Measurements from ENCODE around the gene ANGPTL1.

ANGPTL1 gene

DNA sequence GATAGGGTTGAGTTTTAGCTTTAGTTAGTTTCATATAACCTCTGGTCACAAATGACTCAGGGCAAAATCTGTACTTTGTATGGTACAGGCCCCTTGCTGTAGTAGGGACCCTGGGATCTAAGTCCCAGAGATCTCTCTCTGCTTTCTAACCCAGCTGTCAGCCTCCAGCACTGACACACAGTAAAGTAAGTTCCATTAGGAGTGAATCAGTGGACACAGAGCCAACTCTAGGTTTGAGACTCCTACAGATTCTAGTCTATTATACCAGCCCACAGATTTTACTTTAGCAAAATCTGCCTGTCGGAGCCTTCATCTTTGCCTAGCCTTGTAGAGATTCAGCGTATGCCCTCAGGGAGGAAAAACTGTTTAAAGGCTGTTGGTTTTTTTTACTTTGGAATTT is 52.5 kb downstream of the ANGPTL1 start:
- Mint-ChIP-seq H3K4me3 (no peak overlapping the region), H3K36me3 (ENCODE audit: low read depth) (peaks cover 40% of the 10 kb centered on the region)
- TF ChIP-seq, protein P1, sequence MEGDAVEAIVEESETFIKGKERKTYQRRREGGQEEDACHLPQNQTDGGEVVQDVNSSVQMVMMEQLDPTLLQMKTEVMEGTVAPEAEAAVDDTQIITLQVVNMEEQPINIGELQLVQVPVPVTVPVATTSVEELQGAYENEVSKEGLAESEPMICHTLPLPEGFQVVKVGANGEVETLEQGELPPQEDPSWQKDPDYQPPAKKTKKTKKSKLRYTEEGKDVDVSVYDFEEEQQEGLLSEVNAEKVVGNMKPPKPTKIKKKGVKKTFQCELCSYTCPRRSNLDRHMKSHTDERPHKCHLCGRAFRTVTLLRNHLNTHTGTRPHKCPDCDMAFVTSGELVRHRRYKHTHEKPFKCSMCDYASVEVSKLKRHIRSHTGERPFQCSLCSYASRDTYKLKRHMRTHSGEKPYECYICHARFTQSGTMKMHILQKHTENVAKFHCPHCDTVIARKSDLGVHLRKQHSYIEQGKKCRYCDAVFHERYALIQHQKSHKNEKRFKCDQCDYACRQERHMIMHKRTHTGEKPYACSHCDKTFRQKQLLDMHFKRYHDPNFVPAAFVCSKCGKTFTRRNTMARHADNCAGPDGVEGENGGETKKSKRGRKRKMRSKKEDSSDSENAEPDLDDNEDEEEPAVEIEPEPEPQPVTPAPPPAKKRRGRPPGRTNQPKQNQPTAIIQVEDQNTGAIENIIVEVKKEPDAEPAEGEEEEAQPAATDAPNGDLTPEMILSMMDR (IDR thresholded peaks at IDR 0.05), result no peak

DNA sequence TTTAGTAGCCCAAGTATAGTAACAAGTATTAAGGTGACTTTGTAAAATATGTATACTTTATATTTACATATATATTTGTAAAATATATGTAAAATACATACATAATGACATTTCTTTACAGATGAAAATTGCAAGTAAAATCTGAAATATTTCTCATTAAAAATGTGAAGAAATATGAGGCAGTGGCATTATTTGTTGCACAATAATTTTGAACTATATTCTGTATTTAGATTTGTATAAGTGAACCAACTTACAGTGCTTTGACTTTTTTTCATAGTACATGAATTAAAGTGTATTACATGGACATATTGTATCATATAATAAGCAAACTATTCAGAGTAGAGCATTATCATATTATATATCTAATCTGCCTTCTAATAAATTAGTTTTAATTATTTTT is 60.3 kb downstream of the ANGPTL1 start:
- TF ChIP-seq, protein P1 (IDR thresholded peaks at IDR 0.05), result no peak
- Mint-ChIP-seq H3K4me1 (no peaks in the 10 kb centered on the region), H3K27ac (no peak overlapping the region), H3K27me3 (ENCODE audit: low read depth, poor library complexity) (no peaks in the 10 kb centered on the region), H3K36me3 (ENCODE audit: low read depth) (peaks cover 62% of the 10 kb centered on the region), H3K4me3 (no peak overlapping the region), H3K9me3 (peaks cover 2% of the 10 kb centered on the region)
- DNase-seq, result no peak

More for the DNA sequence above, 52.5 kb downstream of the ANGPTL1 start:
- DNase-seq, result no peak
- H3K27me3 Mint-ChIP-seq (ENCODE audit: low read depth, poor library complexity), result no peaks in the 10 kb centered on the region
- H3K27ac Mint-ChIP-seq, result no peak overlapping the region
- no peaks in the 10 kb centered on the region for H3K9me3 Mint-ChIP-seq
- peaks cover 7% of the 10 kb centered on the region for H3K4me1 Mint-ChIP-seq

DNA sequence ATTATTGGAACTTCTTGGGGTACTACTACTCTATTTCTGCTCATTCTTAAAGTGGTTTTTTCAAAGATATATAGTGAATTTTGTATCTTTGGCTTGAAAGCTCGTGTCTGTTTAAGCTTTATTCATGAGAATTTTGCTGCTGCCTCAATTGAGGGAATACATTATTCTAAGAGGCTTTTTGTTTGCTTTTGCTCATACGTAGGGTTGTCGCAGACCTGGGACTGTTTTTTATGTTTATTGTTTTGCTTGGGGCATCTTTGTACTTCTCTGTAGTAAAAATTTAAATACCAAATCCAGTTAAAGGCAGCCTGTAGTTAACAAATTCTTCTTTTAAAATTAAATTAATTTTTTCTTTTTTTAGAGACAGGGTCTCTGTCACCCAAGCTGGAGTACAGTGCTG is 62.3 kb downstream of the ANGPTL1 start:
- Mint-ChIP-seq H3K9me3 (peaks cover 10% of the 10 kb centered on the region), H3K27ac (no peak overlapping the region), H3K4me1 (no peaks in the 10 kb centered on the region), H3K4me3 (no peak overlapping the region), H3K36me3 (ENCODE audit: low read depth) (peaks cover 55% of the 10 kb centered on the region), H3K27me3 (ENCODE audit: low read depth, poor library complexity) (no peaks in the 10 kb centered on the region)
- TF ChIP-seq, protein P1 (IDR thresholded peaks at IDR 0.05), result no peak
- DNase-seq, result no peak

DNA sequence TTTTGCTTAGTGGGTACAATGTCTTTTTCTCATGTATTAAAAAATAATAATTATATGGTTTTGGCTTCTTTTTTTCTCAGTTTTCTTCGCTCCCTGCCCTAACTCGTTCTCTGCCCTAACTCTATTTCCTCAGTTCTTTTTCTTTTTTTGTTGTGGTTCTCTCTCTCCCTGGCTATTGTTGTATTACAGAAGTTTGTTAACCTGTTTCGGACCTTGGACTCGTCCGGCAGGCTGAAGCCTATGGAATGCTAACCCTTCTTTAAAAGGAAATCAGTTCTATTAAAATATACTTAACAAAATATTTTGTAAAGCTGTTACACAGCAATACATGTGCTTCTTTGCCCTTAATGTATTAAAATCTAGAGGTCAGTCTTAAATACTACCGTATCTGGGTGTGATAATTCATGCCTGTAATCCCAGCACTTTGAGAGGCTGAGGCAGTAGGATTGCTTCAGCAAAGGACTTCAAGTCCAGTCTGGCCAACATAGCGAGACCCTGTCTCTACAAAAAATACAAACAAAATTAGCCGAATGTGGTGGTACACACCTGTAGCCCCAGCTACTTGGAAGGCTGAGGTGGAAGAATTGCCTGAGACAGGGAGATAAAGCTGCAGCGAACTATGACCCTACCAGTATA is 64.1 kb downstream of the ANGPTL1 start:
- Mint-ChIP-seq H3K4me3 (no peak overlapping the region), H3K27ac (no peak overlapping the region), H3K27me3 (ENCODE audit: low read depth, poor library complexity) (no peaks in the 10 kb centered on the region), H3K4me1 (no peaks in the 10 kb centered on the region), H3K9me3 (peaks cover 14% of the 10 kb centered on the region), H3K36me3 (ENCODE audit: low read depth) (peaks cover 51% of the 10 kb centered on the region)
- TF ChIP-seq, protein P1 (IDR thresholded peaks at IDR 0.05), result no peak
- no peak for DNase-seq

DNA sequence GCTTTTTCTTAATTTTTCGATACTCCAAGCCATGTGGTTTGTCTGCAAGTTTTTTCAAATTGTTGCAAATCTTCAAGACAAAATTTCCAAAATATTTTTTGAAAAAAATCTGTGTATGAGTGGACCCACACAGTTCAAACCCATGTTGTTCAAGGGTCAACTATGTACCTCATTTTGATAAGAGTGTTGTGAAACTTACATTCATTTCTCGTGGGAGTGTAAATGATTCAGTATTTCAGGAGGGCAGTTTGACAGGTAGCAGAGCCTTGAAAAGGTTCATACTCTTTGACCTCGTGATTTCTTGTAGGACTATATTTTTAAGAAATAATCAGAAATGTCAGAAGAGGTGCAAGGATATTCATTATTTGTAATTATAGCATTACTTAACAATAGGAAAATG is 68.0 kb downstream of the ANGPTL1 start:
- H3K4me3 Mint-ChIP-seq, result no peak overlapping the region
- no peak for DNase-seq
- H3K27ac Mint-ChIP-seq, result no peak overlapping the region
- peaks cover 4% of the 10 kb centered on the region for H3K27me3 Mint-ChIP-seq (ENCODE audit: low read depth, poor library complexity)
- H3K4me1 Mint-ChIP-seq, result no peaks in the 10 kb centered on the region
- peaks cover 18% of the 10 kb centered on the region for H3K9me3 Mint-ChIP-seq
- TF ChIP-seq, protein P1 (IDR thresholded peaks at IDR 0.05), result no peak
- H3K36me3 Mint-ChIP-seq (ENCODE audit: low read depth), result peaks cover 66% of the 10 kb centered on the region
